GM18507 (cell line): Measurements from ENCODE around the gene MEGF10.
"Not testable (repeated sequence)": the region's sequence is repeated elsewhere in the genome, so short reads cannot be mapped to it uniquely, and the experiment has no call there.

Source experiments
- DNase-seq: peaks from one replicate; pipeline ENCODE4 v3.0.0; 2011; ENCODE audit warnings: low read depth; ENCODE audit not compliant: insufficient read length; ENCODE audit errors: extremely low spot score
- FAIRE-seq: peaks from 2 replicates; lab custom pipeline; 2011; peaks lifted over from hg19 to GRCh38; lab: Jason Lieb, UNC

MEGF10 gene

DNA sequence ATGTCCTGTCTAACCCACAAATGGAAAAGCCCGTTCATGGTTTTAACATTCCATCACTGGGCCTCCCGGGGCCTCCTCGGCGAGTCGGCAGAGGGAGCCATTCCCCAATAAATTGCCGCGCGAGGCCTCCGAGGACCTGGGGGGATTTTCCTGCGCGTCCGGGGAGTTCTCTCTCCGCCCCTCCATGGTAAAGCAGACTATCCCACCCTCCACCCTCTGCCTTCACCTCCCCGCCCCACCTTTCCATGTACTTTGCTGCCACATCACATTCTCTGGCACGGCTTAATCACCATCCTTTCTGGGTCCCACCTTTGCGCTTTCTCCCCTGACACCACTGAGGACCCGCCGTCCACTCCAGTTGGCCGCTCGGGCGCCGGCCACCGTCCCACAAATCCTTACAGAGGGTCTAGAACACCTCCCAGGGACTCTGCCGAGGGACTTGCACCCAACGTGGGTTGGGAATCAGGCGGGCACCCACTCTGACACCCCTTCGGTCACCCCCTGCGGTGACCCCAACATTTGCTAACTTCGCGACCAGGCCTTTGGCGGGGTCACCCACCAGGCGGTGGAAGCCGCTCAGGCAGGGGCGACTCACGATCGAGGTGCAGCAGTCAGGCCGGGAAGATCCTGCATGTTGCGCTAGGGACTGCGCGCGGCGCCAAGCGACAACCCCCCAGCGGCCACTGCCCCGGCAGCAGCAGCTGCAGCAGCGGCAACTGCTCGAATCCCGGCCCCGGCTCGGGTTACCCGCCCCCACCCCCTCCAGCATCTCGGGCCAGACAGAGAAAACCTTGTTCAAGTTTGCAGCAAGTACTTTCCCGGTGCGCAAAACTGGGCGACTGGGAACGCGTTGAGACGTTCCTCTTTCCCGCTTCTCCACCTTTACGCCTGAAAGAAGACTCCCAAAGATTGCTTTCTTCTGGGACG lies at the start of gene MEGF10:
Gene MEGF10, plus strand, starts transcription at position 778 of the 927 bp plus-strand sequence. CDS start 40,513 bp downstream, outside the sequence.
- DNase-seq (peak; percentile 29), FAIRE-seq (no peak)

DNA sequence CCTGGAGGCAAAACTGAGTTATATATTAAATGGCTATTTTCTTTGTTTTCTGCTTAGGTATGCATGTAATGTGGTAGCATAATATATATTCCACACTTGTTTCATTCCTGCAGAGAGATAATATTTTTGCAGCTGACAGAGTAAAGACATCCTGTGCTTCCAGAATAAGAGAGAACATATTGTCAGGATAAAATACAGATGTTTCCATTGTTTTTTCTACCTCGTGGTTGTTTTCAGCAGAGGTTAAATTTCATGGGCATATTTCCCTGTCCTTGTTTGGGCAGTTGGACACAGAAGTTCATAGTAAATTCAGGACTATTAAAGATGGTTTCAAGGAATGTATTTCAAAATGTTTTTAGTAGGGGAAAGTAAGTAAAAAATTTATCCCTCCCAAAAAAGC lies 47.6 kb upstream of the MEGF10 start:
- DNase-seq (no peak), FAIRE-seq (no peak)

GRCh38 chr5:127254729-127255284 lies 35.8 kb upstream of the MEGF10 start:
- DNase-seq = no peak
- FAIRE-seq = no peak

DNA sequence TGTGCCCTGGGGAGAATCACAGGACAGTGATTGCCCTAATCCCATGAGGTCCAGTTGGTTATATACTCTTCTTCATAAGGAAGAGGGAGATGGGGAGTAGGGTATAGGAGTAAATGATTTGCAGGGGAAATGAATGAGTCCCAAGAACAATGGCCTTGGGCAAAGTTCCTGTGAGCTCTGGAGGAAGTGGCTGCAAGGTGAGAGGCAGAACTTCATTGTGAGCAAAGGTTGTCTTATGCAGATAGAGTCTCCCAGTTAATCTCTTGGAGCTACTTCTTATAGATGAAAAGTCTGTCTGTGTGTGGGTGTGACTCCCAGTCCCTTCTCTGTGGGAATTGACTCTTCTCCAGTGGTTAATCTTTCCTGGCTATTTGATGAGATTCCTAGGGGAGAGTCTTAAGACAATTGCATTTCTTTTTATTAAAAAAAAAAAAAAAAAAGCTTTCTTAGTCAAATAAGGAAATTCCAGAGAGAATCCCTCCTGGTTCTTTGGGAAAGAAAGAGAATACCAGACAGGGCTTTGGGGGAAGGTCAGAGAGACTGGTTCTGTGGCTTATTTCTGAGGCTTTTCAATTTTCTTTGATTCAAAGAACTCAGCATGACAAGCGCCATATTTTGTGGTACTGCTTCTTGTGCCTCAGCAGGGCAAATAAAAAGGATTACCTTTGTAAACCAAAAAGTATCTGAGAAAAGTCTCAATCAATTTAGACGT lies 33.6 kb upstream of the MEGF10 start:
- DNase-seq (no peak), FAIRE-seq (no peak)

GRCh38 chr5:127260686-127261085 lies 29.9 kb upstream of the MEGF10 start:
- FAIRE-seq (no peak), DNase-seq (no peak)

- not testable (repeated sequence) for FAIRE-seq, DNase-seq
Observed at GRCh38 chr5:127265473-127265872, 25.1 kb upstream of the MEGF10 start.

DNA sequence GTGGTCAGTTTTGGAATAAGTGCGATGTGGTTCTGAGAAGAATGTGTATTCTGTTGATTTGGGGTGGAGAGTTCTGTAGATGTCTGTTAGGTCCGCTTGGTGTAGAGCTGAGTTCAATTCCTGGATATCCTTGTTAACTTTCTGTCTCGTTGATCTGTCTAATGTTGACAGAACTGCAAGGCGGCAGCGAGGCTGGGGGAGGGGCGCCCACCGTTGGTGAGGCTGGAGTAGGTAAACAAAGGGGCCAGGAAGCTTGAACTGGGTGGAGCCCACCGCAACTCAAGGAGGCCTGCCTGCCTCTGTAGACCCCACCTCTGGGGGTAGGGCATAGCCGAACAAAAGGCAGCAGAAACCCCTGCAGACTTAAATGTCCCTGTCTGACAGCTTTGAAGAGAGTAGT lies 22.3 kb upstream of the MEGF10 start:
- DNase-seq, FAIRE-seq: not testable (repeated sequence)

GRCh38 chr5:127270713-127271112 lies 19.9 kb upstream of the MEGF10 start:
- FAIRE-seq, DNase-seq: not testable (repeated sequence)

DNA sequence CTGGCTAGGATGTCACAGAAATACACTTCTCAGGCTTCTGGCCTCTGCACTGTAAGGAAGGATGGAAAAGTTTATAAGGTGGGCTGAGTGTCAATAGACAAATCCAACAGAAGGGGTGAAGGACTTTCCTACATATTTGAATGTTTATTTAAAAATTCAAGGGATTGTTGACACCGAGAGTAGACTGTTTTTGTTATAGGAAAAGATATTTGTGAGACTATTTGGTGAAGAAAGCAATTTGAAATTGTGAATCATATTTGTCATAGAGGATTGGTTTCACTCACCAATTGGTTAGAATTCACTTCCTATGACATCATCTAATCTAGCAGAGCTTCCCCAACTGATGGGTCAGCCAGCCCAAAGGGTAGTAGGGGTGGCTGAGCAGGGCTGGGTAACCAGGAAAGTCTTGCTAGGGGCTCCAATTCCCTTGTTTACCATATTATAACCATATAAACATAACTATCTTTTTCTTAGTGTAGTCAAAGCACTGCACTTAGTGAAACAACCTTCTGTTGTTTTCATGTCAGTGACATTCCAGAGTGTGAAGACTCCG lies 14.9 kb upstream of the MEGF10 start:
- FAIRE-seq (no peak), DNase-seq (no peak)

DNA sequence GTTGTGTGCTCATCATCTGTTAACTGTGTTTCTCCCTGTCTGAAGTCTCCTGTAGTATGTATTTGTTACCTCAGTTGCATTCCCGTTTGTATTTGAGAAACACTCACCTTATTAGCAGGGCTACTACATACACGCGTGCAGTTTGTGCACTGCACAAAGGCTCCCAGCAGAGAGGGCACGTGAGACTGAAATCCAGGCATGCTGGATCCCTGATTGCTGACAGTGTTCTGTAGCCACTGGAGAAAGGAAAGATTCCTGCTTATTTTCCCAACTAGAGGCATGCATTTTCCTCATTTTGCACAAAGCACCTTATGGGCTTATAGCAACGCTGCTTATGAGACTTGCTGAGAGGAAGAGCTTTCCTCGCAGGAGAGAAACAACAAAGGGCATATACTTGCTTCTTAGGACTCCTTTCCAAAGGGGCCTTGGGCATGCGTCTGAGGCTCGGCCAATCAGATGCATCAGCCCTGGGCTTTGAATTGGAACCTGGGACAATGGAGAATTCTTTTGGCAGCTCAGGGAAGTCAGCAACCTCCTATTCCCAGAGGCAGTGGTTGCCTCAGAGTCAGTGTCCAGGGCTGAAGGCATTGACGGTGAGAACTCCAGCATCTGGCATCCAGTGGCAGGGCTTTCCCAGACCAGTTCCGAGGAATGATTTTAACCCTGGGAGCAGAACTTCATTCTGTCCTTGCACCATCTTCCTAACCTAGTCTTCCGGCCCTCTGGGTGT lies 9.9 kb upstream of the MEGF10 start:
- DNase-seq (no peak), FAIRE-seq (no peak)

DNA sequence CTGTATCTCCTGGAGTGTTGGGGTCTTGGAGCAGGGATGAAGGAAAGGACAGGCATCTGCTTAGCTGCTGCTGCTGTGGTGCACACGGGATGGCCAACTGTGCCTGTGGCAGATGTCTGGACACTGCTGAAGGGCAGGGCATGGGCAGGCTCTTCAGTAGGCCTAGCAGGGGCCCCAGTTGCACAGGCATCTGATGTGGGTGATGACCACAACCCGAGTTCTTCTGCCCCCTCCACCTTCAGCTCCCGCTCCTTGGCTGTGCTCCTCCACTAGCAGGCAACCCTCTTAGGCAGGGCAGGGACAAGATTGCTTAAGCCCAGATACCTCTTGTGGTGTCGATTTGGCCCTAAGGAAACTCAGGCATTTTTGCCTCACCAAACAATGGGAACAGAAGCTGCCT lies 9.0 kb upstream of the MEGF10 start:
- DNase-seq (no peak), FAIRE-seq (no peak)

GRCh38 chr5:127288676-127289075 lies 1.9 kb upstream of the MEGF10 start:
- no peak for DNase-seq
- FAIRE-seq = no peak

DNA sequence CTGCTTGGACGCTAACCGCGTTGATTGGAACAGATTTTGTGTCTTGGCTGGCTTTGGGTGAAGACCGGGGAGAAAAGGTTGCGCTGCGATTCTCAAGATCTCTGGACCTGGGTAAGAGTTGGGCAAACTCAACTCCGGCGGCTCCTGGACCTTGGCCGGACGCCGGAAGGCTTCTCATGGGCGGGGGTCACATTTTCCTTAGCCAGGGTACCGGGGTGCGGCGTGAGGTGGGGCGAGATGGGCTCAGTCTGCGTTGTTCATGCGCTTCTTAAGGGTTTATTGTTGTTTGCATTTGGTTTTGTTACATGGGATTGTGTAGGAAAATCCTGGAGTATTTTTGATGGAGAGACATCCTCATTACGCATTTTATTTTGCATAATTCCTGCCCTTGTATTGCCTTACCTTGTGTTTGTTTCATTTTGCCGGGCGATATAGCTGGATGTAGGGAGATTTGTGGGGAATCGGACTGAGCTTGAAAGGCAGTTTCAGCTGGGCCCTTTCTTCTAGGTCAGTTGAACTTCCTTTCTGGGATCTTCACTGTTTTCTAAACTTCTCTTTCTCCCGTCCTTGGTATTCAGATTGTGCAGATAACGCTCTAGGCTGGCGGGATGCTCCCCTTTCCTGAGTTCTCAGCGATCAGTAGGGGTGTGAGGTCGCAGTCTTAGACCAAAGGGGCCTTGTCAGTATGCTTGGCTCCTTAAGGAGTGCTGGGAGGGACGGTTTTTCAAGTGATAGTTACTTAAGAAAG lies 524 bp downstream of the MEGF10 start:
- FAIRE-seq (no peak), DNase-seq (no peak)

GRCh38 chr5:127292030-127292735 lies 1.6 kb downstream of the MEGF10 start:
- FAIRE-seq (no peak), DNase-seq (no peak)

GRCh38 chr5:127293373-127293772 lies 2.8 kb downstream of the MEGF10 start:
- no peak for FAIRE-seq
- no peak for DNase-seq

- DNase-seq (no peak), FAIRE-seq (no peak)
Observed at GRCh38 chr5:127294829-127295228, 4.2 kb downstream of the MEGF10 start.

DNA sequence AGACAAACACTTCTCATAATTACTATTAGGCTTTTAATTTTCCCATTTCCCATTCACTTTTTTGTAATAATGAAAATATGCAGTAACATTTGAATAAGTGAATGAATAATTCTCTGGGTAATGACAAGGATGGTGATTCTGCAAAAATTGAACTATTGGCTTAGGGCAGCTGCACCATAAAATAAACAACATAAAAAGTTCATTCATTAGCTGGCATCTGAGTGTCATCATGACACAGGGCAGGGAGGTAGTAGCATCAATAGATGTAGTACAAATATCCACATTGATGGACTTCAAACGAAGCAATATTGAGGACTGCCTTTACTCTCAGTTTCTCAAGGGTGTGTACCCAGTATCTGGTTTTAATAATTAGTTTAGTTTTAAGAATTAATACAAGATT lies 4.9 kb downstream of the MEGF10 start:
- no peak for FAIRE-seq
- no peak for DNase-seq

- FAIRE-seq (no peak), DNase-seq (no peak)
Observed at GRCh38 chr5:127296321-127296720, 5.7 kb downstream of the MEGF10 start.
